ENCODE results near the gene BHMT2. TPM values are rescaled to one million over a fixed set of nuclear protein-coding genes. Genes with fewer than 3 reads are reported as not detected.
A peak's percentile ranks its signal among the peaks of the same experiment; 100 is the strongest.

Gene BHMT2
- total RNA-seq, 2 experiments from 2014 or later, result not detected

DNA sequence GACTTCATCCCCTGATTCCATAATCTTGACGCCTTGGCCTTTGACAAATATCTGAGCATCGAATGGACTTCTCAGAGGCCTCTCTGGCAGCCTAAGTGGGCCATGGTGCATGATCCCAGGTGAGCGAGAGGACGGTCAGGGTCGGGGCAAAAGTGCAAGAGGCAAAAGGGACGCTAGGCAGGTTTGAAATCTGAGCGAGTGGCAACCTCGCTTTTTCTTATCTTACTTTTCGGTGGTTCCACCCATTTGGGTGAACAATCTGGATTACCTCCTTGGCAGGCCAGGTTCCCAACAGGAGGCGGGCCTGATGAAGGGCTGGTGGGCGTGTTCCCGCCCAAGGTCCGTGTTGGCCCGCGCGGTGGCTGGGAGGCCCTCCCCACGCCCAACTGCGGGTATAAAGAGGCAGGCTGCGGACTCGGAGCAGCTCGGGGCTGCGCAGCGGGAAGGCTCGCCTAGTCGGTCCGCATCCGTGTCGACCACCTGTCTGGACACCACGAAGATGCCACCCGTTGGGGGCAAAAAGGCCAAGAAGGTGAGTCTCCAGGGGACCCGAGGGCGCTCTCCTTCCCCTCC, 41.9 kb downstream of the BHMT2 start, which contains the start of gene BHMT:
Gene BHMT, plus strand, starts transcription at position 423 of the 573 bp plus-strand sequence. Its CDS starts 77 bp downstream, at position 500.
- Mint-ChIP-seq H3K4me3 (no peak within 1 kb of the TSS), H3K9me3 (no peaks in the 10 kb centered on the region), H3K27ac (no peak within 1 kb of the TSS), H3K27me3 (peaks cover 68% of the 10 kb centered on the region), H3K36me3 (ENCODE audit: low read depth) (peaks cover 2% of the 10 kb centered on the region), H3K4me1 (no peaks in the 10 kb centered on the region)
- POLR2A ChIA-PET, result no interaction called here
- CTCF ChIA-PET, result no interaction called here
- DNase-seq, result no peak

DNA sequence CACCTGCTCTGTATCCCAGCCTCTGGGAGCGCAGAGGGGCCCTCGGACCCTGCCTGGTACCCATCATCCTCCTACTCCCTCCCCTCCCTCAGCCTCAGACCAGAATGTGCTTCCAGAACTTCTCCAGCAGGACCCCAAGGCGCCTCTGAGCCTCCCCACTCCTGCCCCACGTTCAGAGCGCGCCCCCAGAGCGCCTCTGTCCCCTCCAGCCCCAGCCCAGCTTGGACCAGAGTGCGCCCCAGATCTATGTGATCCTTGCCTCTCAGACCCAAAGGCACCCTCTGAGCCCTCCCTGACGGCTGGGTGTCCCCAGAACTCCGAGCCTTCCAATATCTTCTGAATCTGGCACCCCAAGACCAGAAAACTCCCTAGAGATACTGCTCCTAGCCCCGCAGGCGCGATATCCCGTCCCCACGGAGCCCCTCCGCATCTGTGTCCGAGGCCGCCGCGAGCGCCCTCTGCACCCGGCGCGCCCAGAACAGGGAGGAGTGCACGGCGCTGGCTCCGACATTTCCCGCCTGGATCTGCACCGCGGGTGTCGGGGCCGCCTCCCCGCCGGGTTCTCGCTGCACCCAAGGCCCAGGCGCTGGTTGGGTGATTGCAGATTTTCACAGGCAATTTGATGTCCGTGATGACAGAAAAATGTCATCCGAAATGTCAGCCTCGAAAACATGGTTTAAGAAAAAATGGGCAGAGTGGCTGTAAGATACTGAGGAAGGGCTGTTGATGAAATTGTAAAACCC, 42.6 kb downstream of the BHMT2 start:
- no peak overlapping the region for H3K27ac Mint-ChIP-seq
- no peaks in the 10 kb centered on the region for H3K9me3 Mint-ChIP-seq
- no peak for DNase-seq
- POLR2A ChIA-PET, result no interaction called here
- peaks cover 63% of the 10 kb centered on the region for H3K27me3 Mint-ChIP-seq
- no peak overlapping the region for H3K4me3 Mint-ChIP-seq
- no peaks in the 10 kb centered on the region for H3K4me1 Mint-ChIP-seq
- CTCF ChIA-PET, result no interaction called here
- peaks cover 2% of the 10 kb centered on the region for H3K36me3 Mint-ChIP-seq (ENCODE audit: low read depth)

- ChIA-PET CTCF (no interaction called here), POLR2A (no interaction called here)
- Mint-ChIP-seq H3K9me3 (no peaks in the 10 kb centered on the region), H3K27me3 (peaks cover 62% of the 10 kb centered on the region), H3K27ac (no peak overlapping the region), H3K4me3 (no peak overlapping the region), H3K36me3 (ENCODE audit: low read depth) (peaks cover 2% of the 10 kb centered on the region), H3K4me1 (no peaks in the 10 kb centered on the region)
- no peak for DNase-seq
Observed at GRCh38 chr5:79112703-79113058, 43.1 kb downstream of the BHMT2 start.

DNA sequence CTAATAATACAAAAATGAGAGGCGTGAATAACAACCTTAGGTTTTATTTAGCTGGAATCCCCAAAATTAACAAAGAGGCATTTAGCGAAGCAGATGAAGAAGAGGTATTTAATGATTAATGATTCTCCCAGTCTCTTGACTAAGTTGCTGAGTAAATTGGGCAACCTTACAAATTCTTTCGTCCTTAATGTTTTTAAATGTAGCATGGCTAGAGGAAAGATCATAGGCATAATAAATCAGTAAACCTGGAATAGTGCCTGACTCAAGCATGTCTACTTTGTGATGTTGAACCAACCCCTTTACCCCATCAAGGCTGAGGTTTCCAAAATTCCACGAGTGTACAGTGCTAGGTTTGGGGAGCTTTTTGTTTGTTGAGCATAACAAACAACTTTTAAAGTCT, 49.9 kb downstream of the BHMT2 start:
- POLR2A ChIA-PET, result interaction anchor here (0.6 kb wide), 1 partner anchor 132 kb away, joined by 5 read pairs; no protein-coding TSS in a partner anchor
- CTCF ChIA-PET, result no interaction called here
- DNase-seq, result no peak

GRCh38 chr5:79120221-79120620, 50.7 kb downstream of the BHMT2 start:
- H3K27ac Mint-ChIP-seq, result no peak overlapping the region
- peaks cover 15% of the 10 kb centered on the region for H3K27me3 Mint-ChIP-seq
- no peaks in the 10 kb centered on the region for H3K9me3 Mint-ChIP-seq
- no peak overlapping the region for H3K4me3 Mint-ChIP-seq
- DNase-seq, result no peak
- no peaks in the 10 kb centered on the region for H3K36me3 Mint-ChIP-seq (ENCODE audit: low read depth)
- H3K4me1 Mint-ChIP-seq, result peaks cover 2% of the 10 kb centered on the region
- ChIA-PET POLR2A (no interaction called here), CTCF (interaction anchor here (0.9 kb wide), 1 partner anchor 26 kb away, joined by 3 read pairs; no protein-coding TSS in a partner anchor)

More for the DNA sequence above, 49.9 kb downstream of the BHMT2 start:
- Mint-ChIP-seq H3K9me3 (no peaks in the 10 kb centered on the region), H3K27ac (no peak overlapping the region), H3K4me3 (no peak overlapping the region), H3K27me3 (peaks cover 19% of the 10 kb centered on the region), H3K36me3 (ENCODE audit: low read depth) (no peaks in the 10 kb centered on the region), H3K4me1 (peaks cover 2% of the 10 kb centered on the region)

GRCh38 chr5:79122973-79123372, 53.4 kb downstream of the BHMT2 start:
- H3K27me3 Mint-ChIP-seq, result peaks cover 6% of the 10 kb centered on the region
- ChIA-PET POLR2A (no interaction called here), CTCF (interaction anchor here (1.7 kb wide), 1 partner anchor 10 kb away, joined by 5 read pairs; no protein-coding TSS in a partner anchor)
- H3K27ac Mint-ChIP-seq, result no peak overlapping the region
- no peak overlapping the region for H3K4me3 Mint-ChIP-seq
- no peaks in the 10 kb centered on the region for H3K9me3 Mint-ChIP-seq
- H3K36me3 Mint-ChIP-seq (ENCODE audit: low read depth), result no peaks in the 10 kb centered on the region
- peaks cover 2% of the 10 kb centered on the region for H3K4me1 Mint-ChIP-seq
- no peak for DNase-seq

DNA sequence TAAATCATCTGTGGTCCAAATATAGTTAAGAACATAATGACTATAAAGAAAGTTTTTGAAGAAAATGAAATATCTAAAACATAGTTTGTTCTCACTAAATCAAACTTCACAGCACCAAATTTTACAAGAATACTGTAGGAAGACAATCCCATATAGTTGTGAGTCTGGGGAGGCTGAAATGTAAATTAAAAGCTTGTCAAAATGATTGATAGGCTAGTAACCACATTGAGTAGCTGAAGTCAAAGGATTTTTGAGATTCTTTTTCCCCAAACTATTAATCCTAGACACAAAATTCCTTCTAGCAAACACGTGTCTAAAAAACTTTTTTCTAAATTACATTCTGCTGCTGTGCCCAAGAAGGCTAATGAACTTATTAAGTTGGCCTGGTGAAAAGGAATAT, 55.0 kb downstream of the BHMT2 start:
- DNase-seq, result no peak
- Mint-ChIP-seq H3K9me3 (no peaks in the 10 kb centered on the region), H3K4me3 (no peak overlapping the region), H3K27ac (no peak overlapping the region), H3K36me3 (ENCODE audit: low read depth) (no peaks in the 10 kb centered on the region), H3K4me1 (peaks cover 2% of the 10 kb centered on the region), H3K27me3 (no peaks in the 10 kb centered on the region)
- POLR2A ChIA-PET, result no interaction called here
- CTCF ChIA-PET, result interaction anchor here (3.1 kb wide), 1 partner anchor 100 kb away, joined by 8 read pairs; no protein-coding TSS in a partner anchor

DNA sequence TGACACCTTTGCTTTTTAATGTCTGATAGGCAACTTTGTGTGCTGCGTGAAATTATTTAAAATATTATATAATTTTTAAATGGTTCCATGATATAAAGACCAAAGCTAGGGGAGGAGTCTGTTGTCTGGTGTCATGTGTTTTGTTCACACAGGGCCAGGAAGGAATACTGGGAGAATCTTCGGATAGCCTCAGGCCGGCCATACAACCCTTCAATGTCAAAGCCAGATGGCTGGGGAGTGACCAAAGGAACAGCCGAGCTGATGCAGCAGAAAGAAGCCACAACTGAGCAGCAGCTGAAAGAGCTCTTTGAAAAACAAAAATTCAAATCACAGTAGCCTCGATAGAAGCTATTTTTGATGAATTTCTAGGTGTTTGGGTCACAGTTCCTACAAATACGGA, 61.2 kb downstream of the BHMT2 start:
- ChIA-PET CTCF (interaction anchor here (0.8 kb wide), 1 partner anchor 106 kb away, joined by 3 read pairs; no protein-coding TSS in a partner anchor), POLR2A (no interaction called here)
- no peaks in the 10 kb centered on the region for H3K27me3 Mint-ChIP-seq
- no peak for DNase-seq
- peaks cover 8% of the 10 kb centered on the region for H3K4me1 Mint-ChIP-seq
- H3K27ac Mint-ChIP-seq, result no peak overlapping the region
- no peak overlapping the region for H3K4me3 Mint-ChIP-seq
- no peaks in the 10 kb centered on the region for H3K36me3 Mint-ChIP-seq (ENCODE audit: low read depth)
- H3K9me3 Mint-ChIP-seq, result no peaks in the 10 kb centered on the region

DNA sequence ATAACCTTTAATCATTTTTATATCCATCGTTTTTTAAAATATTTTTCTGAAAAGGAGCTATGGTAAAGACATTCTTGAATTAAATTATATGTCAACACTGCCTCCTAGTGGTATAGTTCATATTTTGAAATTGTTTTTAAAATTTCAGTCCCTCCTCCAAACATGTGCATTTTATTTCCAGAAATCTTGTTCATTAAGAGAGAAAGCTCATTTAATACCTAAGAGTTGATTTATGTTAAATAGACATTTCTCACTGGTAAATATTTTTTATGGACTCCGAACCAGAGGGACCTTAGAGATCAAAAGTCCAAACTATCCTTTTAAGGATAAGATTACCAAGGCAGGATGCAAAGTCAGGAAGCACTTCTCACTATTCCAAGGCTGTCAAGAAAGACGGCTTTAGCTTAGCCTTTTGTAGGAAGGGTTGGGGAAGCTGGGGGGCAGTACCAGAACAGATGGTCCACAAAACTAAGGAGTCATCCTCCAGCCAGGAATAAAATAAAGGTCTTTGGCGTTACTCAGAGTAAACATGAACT, 63.6 kb downstream of the BHMT2 start:
- Mint-ChIP-seq H3K36me3 (ENCODE audit: low read depth) (no peaks in the 10 kb centered on the region), H3K27me3 (no peaks in the 10 kb centered on the region), H3K9me3 (no peaks in the 10 kb centered on the region), H3K4me1 (peaks cover 8% of the 10 kb centered on the region), H3K4me3 (no peak overlapping the region), H3K27ac (no peak overlapping the region)
- POLR2A ChIA-PET, result interaction anchor here (0.6 kb wide), 2 partner anchors 464 to 951 kb away, joined by 3 read pairs; no protein-coding TSS in a partner anchor
- DNase-seq, result no peak
- CTCF ChIA-PET, result interaction anchor here (0.6 to 2.1 kb wide), 19 partner anchors 10 to 1104 kb away, joined by 3 to 19 read pairs (median 4); no protein-coding TSS in a partner anchor

DNA sequence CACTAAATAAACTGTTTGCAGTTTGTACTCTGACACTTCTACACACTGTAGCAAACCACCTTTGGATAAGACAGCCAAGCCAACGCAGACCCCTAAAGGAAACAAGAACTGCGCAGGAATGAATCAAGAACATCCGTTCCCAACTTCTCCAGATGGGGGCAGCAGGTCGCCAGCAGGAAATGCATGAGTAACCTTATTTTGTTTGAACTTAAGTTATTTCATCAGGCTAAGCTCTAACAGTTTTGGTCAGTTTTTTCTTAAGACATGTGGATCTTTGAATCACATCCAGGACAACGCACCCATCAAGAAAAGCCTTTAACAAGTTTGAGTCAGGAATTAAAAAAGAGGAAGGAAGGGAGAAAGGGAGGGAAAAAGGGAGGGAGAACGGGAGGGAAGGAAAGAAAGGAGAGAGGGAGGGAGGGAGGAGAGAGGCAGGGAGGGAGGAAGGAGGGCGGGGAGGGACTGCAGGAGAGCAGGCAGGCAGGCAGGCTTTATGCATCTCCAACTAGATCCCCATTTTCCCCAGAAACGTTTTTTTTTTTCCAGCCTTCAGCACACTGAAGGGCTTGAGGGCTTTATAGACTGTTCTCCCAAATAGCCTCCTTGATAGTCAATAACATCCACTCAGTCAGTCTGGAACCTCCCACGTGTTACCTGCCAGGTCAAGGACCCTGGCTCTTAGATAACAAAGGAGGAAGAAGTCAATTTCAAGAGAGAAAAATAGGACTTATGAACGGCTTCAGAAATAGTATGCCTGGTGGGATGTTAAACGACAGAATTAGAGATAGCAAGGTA, 64.3 kb downstream of the BHMT2 start:
- H3K9me3 Mint-ChIP-seq, result no peaks in the 10 kb centered on the region
- H3K27me3 Mint-ChIP-seq, result no peaks in the 10 kb centered on the region
- DNase-seq, result peak; percentile 70
- H3K4me3 Mint-ChIP-seq, result no peak overlapping the region
- peaks cover 8% of the 10 kb centered on the region for H3K4me1 Mint-ChIP-seq
- ChIA-PET CTCF (interaction anchor here (0.6 to 2.1 kb wide), 19 partner anchors 10 to 1104 kb away, joined by 3 to 19 read pairs (median 4); no protein-coding TSS in a partner anchor), POLR2A (interaction anchor here (0.6 kb wide), 1 partner anchor 465 kb away, joined by 3 read pairs; no protein-coding TSS in a partner anchor)
- no peaks in the 10 kb centered on the region for H3K36me3 Mint-ChIP-seq (ENCODE audit: low read depth)
- peak overlapping the region; percentile 80 for H3K27ac Mint-ChIP-seq

GRCh38 chr5:79135790-79136553, 66.4 kb downstream of the BHMT2 start:
- no peak for DNase-seq
- H3K27me3 Mint-ChIP-seq, result no peaks in the 10 kb centered on the region
- H3K27ac Mint-ChIP-seq, result no peak overlapping the region
- H3K36me3 Mint-ChIP-seq (ENCODE audit: low read depth), result no peaks in the 10 kb centered on the region
- CTCF ChIA-PET, result interaction anchor here (0.5 to 1.3 kb wide), 6 partner anchors 10 to 702 kb away, joined by 3 to 4 read pairs (median 3); no protein-coding TSS in a partner anchor
- POLR2A ChIA-PET, result no interaction called here
- H3K4me1 Mint-ChIP-seq, result peaks cover 8% of the 10 kb centered on the region
- no peaks in the 10 kb centered on the region for H3K9me3 Mint-ChIP-seq
- H3K4me3 Mint-ChIP-seq, result no peak overlapping the region

DNA sequence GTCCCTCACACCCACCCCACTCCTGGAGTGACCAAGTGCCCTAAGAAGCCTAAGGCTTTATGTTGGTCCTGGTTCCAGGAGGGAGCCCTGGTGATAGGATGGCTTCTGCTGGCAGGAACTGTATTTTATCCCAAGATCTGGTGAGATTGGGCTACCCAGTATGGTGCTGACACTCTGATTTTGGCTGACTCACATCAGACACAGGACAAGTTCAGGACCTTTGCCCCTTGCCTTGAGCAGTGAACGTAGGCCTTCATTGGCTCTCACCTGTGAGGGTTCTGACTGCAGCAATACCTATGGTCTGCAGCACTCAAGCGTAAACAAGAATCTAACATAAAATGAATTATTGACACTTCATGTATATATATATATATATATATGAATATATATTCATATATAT, 67.1 kb downstream of the BHMT2 start:
- DNase-seq, result no peak
- H3K4me1 Mint-ChIP-seq, result peaks cover 8% of the 10 kb centered on the region
- ChIA-PET CTCF (interaction anchor here (0.7 kb wide), 1 partner anchor 124 kb away, joined by 3 read pairs; no protein-coding TSS in a partner anchor), POLR2A (no interaction called here)
- no peaks in the 10 kb centered on the region for H3K36me3 Mint-ChIP-seq (ENCODE audit: low read depth)
- no peaks in the 10 kb centered on the region for H3K27me3 Mint-ChIP-seq
- no peak overlapping the region for H3K4me3 Mint-ChIP-seq
- no peak overlapping the region for H3K27ac Mint-ChIP-seq
- H3K9me3 Mint-ChIP-seq, result no peaks in the 10 kb centered on the region
